Stimulated activated CD8-positive, alpha-beta memory T cell treated with anti-CD3 and anti-CD28 coated beads, Interleukin-7, amount 100 ng/mL, for 48 hours (primary cell): ENCODE measurements around the gene C22orf23.

Experiments
- DNase-seq, 2 donors: peaks; one replicate each; pipeline ENCODE4 v3.0.0-alpha.2; 2020; ENCODE audit warnings: low read depth in 1 of 2; ENCODE audit errors: extremely low read depth in 1 of 2

Gene C22orf23

GRCh38 chr22:37926771-37927636 lies 26.4 kb downstream of the C22orf23 start:
- no peak for DNase-seq

DNA sequence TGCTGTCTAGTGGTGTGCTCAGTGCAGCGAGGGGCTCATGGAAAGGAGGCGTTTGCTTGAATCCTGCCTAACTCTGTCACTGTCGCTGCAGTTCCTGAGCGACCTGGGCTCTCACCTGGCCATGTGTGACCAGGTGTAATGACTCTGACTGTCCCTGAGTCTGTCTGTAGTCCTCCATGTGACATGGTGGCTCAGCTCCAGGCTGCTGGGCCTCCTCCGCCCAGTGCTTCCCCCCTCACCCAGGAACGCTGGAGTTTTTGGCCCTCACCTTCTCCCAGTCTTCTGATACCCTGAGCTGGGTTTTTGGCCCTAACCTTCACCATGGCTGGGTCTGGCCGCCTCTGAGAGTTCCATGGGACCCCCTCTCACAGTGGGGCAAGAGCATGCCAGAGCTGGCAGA lies 27.0 kb downstream of the C22orf23 start:
- DNase-seq: no peak

- DNase-seq: no peak
Measured at GRCh38 chr22:37925767-37926166, 27.6 kb downstream of the C22orf23 start.

DNA sequence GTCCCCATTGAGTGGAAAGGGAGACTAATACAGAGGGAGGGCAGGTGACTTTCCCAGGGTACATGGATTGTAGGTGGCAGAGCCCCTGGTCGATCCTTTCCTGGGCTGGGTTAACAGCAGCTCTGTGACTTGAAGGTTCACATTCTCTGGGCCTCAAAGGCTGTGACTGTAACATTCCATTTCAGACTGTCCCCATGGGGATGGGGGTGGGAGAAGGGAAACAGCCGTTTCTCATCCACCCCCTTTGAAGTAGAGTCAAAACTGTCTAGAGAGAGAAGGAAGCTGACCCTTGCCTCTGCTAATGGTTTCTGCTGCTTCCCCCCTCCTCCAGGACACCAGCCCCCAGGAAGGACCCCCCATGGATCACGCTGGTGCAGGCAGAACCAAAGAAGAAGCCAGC lies 28.1 kb downstream of the C22orf23 start:
- no peak for DNase-seq

DNA sequence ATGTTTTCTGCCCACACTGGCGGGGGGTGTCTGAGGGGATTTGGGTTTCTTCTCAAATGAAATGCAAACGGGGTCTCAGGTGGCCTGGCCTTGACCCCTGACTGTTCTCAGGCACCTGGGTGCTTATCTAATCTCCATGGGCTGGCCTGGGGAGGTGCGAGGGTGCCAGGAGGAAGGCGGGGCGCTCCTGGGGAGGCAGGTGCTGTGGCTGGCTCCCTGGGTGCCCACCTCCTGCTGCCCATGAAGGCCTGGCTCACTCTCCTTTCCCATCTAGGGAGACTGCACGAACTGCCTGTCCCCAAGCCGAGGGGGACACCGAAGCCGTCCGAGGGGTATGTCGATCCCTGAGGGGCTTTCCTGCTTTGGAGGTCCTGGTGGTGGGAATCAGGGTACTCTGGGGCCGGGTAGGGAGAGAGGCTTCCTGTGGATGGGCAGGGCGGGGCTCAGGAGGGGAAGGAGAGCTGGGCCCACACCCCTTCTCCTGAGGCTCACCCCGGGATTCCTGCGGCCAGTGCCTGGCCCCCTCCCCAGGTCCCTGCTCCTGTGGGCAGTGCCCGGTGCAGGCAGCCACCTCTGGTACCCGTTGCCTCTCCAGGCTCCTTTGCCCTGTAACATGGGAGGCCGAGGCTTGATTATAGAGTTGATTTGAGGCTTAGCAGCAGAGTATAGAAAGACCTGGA lies 28.9 kb downstream of the C22orf23 start:
- no peak for DNase-seq

DNA sequence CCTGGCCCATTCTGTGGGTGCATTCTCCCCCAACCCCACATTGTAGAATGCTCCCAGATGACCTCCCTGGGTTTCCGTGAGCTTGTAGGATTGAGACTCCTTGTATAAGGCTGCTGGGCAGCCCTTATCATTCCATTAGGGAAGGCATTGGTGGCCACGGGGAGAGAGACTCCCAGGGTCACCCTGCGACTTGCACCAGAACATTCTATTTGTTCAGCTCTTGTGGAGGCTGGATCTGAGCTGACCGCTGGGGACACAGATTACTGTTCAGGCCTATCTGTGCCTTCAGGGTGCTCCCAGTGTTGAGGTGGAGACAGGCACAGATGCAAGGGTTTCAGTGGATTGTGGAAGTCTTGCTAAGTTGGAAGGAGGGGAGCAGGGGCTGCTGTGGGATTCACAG lies 29.5 kb downstream of the C22orf23 start:
- DNase-seq: no peak

GRCh38 chr22:37922191-37922590 lies 31.2 kb downstream of the C22orf23 start:
- DNase-seq: no peak

DNA sequence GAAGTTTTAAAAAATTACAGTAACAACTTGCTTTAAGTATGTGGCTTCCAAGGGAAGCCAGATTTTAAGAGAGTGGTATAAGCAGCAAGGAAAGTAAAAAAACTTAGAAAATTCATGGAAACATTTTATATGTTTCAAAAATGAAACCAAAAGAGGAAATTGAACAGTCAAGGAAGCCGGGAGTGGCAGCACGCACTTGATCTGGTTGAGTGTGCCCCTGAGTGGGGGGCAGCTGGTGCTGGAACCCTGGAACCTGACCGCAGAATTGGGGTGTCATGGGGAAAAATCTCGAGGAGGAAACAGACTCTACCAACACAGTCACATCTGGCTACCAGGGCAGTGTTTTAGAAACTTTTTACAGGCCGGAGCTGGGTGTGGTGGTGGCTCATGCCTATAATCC lies 33.3 kb downstream of the C22orf23 start:
- DNase-seq: no peak

DNA sequence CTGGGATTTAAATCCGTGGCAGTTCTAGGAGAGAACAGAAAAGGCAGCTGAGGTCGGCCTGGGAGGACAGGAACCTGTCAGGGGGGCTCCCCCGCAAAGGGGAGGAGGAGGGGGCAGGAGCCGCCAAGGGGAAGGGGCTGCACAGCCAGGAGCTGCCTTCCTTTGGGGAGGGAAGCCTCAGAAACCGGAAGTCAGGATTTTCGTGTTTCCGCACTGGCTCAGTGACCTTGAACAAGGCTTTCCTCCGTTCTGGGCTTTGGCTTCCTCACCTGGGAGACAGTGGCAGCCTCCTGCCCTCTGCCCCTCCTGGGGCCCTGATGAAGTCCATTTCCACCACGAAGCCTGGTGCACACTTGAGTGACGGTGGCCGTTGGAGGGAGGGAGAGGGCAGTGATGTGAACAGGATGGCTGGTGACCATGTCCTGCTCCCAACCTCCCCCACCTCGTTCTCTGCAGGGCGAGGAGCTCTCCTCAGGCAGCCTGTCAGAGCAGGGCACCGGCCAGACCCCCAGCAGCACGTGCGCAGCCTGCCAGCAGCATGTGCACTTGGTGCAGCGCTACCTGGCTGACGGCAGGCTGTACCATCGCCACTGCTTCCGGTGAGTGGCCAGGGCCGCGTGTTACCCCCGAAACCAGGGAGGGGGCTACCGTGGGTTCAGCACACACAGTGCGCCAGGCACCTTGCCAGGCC lies 34.7 kb downstream of the C22orf23 start:
- no peak for DNase-seq

- no peak for DNase-seq
Measured at GRCh38 chr22:37917874-37918548, 35.4 kb downstream of the C22orf23 start.

- no peak for DNase-seq
Measured at GRCh38 chr22:37916311-37916710, 37.1 kb downstream of the C22orf23 start.

- no peak for DNase-seq
Measured at GRCh38 chr22:37913233-37913721, 40.1 kb downstream of the C22orf23 start.

DNA sequence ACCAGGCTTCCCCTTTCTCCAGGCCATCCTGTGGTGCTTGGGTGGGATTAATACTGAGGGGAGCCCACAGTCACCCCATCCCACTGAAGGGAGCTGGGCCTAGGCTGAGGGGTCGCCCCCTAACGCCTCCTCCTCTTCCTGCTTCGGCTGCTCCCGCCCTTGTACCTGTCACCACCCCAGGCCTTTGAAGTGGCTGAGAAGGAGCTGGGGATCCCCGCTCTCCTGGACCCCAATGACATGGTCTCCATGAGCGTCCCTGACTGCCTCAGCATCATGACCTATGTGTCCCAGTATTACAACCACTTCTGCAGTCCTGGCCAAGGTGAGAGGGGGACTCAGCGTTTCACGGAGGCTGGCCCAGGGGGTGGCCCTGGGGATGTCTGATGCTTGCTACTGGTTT lies 41.2 kb downstream of the C22orf23 start:
- DNase-seq: no peak

DNA sequence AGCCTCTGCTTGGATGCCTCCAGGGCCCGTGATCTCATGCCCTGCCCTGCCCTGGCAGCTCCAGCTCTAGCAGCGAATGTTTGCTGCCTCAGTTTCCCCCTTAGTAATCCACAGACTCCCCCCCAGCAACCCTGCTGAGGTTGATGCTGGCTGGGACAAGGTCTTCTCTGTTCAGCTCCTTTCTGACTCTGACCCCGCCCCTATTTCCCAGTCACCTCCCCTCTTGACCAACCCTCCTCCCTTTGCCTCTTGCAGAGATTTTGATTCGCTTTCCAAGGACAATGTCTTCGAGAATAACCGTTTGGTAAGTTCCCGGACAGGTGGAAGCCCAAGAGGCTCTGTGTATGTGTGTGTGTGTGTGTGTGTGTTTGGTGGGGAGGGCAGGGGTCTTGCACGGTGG lies 41.7 kb downstream of the C22orf23 start:
- DNase-seq: no peak

- DNase-seq: no peak
Measured at GRCh38 chr22:37910890-37911672, 42.3 kb downstream of the C22orf23 start.

DNA sequence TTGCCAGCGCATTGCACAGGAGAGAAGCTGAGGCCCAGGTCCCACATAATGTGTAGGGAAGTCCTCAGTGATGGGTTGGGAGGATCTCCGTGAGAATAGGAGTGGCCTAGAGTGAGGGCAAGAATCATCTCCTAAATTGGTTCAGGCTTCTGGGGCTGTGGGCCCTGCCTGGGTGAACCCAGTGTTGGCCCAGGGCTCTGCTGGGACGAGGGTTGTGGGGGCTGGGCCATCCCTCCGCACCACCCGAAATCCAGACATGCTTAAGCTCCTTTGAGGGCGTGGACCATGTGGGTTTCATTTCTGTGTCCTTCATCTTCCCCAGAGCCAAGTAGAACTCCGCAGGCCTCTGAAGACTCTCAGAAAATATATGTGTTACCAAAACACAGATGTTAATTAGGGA lies 43.6 kb downstream of the C22orf23 start:
- no peak for DNase-seq

DNA sequence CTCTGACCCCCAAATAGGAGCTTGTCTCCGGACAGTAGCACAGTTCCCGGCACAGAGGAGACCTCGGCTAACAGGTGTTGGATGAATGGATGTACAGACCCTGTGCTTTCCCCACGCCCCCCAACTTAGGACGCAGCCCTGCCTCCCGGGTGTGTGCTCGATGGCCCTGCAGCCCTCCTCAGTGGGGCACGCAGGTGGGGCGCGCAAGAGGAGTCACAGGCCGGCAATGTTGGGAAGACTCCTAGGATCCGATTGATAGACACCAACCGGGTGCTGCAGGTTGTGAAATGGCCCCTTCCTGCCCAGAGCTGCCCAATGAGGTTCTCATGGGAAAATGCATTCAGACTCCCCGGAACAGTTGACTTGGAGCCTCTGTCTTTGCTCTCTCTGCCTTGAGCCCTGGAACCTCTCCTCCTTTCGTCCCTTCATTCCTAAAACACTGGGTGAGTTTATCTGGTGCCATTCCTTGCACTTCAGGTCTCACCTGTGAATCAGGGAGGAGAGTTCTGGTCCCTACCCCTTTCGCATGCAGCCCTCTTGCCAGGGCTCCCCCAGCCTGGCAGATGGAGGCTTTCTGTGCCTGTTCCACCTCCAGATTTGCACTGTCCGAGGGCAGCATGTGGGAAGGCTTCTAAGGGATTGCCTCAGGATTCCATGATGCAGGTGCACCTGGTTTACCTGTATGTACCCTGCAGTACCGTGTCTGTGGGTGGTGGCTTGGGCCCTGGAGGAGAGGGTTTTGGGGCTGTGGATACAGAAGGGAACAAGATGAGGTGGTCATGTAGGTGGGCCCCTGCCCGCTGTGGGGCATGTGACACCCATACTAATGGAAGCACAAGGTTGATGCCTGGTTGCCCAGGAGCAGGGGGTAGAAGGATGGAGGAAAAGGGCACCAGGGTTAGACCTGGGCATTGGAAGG lies 46.1 kb downstream of the C22orf23 start:
- DNase-seq: no peak

DNA sequence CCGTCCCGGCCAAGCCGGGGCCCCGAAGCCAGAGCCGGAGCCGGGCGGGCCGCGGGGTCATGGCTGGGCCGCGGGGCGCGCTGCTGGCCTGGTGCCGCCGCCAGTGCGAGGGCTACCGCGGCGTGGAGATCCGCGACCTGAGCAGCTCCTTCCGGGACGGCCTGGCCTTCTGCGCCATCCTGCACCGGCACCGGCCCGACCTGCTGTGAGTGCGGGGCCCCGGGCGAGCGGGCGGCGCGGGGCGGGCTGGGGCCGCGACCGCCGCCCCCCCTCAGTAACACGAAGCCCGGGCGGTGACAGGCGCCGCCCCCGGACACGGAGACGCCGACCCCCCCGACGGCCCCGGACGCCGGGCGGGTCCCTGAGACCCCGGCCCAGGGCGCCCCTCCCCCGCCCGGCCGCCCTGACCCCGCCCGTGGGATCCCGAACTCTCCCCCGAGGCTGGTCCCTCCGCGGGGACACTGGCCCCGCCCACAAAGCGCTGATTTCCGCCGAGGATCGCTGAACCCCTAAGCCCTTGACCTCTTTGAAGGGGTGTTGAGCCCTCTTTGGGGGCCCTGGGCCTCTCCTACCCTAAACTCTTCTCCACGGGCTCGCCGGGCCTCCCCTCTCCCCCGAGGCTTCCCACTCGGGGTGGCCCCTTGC lies 46.9 kb downstream of the C22orf23 start:
- no peak for DNase-seq
